ENCODE measurements around the gene OTUB2. TPM values are rescaled to one million over a fixed set of nuclear protein-coding genes. Genes with fewer than 3 reads are reported as not detected.

Gene OTUB2
- total and polyA plus RNA-seq, 2 of the 8 experiments (the other 6 are each of a cell fraction or from before 2014, with no cell fraction given) = 2.2 to 4.2 TPM

DNA sequence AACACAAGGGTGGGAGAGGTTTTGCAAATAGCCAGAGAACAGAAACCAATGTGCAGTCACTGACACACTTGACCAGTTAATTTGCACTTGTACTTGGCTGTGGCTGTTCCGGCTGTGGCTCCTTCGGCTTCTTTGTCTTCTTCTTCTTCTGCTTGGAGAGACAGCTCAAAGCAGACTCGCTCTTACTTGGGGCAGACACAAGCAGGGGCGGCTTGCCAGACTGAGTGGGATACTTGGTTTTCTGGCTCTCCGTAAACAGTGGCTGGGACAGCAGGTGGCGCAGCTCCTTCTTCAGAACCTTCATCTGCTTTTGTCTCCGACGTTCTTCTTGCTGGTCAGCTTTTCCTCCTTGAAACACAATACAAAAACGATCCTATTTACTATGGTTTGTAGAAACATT is 25.0 kb downstream of the OTUB2 start:
- H3K14ac ChIP-seq (ENCODE audit: insufficient read length) = no peak overlapping the region
- H3K4me1 ChIP-seq (replicated peaks in 1 of 4; ENCODE audit: control insufficient read depth in 3 of 4, insufficient read depth in 4 of 4, low read length in 3 of 4) = no peaks in the 10 kb centered on the region; a peak in 1 of 7 replicates
- H2BK120ac ChIP-seq (replicated peaks; ENCODE audit: low read depth, low read length) = no peak overlapping the region
- DNase-seq (ENCODE audit: low read depth in 1 of 2, low spot score in 2 of 2) (no peak), FAIRE-seq (no peak)
- no peak overlapping the region for H3K4me2 ChIP-seq (ENCODE audit: insufficient read depth in 1 of 2, low read depth in 2 of 2, low read length in 2 of 2)
- no peak overlapping the region for H3K18ac ChIP-seq (ENCODE audit: extremely low read depth, low read length)
- no peaks in the 10 kb centered on the region for H3K79me2 ChIP-seq (ENCODE audit: control insufficient read depth in 1 of 2, insufficient read depth in 2 of 2, low read length in 2 of 2)
- H4K20me1 ChIP-seq (replicated peaks in 1 of 2; ENCODE audit: control insufficient read depth in 1 of 2, insufficient read depth in 2 of 2, low read length in 2 of 2) = peaks cover 2 to 7% of the 10 kb centered on the region in 2 experiments
- H3K36me3 ChIP-seq (ENCODE audit: control insufficient read depth in 2 of 4, insufficient read depth in 4 of 4, low read length in 3 of 4) = peaks cover 28 to 76% (median 51%) of the 10 kb centered on the region in 4 experiments
- 75% methylated on average over 9 of the region's 9 CpGs; no CpG with 5 or more reads in 1 of the 2 experiments for WGBS, 2 experiments (ENCODE audit: extremely low coverage in 1 of 2, insufficient coverage in 1 of 2, insufficient read length in 1 of 2, insufficient replicate concordance in 2 of 2, low coverage in 1 of 2, low lambda C conversion rate in 2 of 2, missing lambda C conversion rate in 1 of 2)
- H4K8ac ChIP-seq (ENCODE audit: extremely low read depth, insufficient read depth, low read length) = no peak overlapping the region
- TF ChIP-seq, protein P1, sequence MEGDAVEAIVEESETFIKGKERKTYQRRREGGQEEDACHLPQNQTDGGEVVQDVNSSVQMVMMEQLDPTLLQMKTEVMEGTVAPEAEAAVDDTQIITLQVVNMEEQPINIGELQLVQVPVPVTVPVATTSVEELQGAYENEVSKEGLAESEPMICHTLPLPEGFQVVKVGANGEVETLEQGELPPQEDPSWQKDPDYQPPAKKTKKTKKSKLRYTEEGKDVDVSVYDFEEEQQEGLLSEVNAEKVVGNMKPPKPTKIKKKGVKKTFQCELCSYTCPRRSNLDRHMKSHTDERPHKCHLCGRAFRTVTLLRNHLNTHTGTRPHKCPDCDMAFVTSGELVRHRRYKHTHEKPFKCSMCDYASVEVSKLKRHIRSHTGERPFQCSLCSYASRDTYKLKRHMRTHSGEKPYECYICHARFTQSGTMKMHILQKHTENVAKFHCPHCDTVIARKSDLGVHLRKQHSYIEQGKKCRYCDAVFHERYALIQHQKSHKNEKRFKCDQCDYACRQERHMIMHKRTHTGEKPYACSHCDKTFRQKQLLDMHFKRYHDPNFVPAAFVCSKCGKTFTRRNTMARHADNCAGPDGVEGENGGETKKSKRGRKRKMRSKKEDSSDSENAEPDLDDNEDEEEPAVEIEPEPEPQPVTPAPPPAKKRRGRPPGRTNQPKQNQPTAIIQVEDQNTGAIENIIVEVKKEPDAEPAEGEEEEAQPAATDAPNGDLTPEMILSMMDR (IDR thresholded peaks at IDR 0.05; ENCODE audit: control extremely low read depth in 1 of 3, insufficient read depth in 1 of 3, low read depth in 1 of 3, low read length in 3 of 3) = peak; percentile 38 to 52 (median 47)
- TF ChIP-seq FOSL1 (IDR thresholded peaks at IDR 0.05; ENCODE audit: insufficient read depth, low read depth, low read length) = no peak
- TF ChIP-seq RAD21 (IDR thresholded peaks at IDR 0.05 in 1 of 2, conservative IDR thresholded peaks at IDR 0.05 in 1 of 2; ENCODE audit: low read depth in 2 of 2, low read length in 2 of 2) = peak; percentile 41 to 44; a peak in 3 of 4 replicates
- TF ChIP-seq NRF1 (IDR thresholded peaks at IDR 0.05; ENCODE audit: low read depth, low read length) = no peak
- no peak for TF ChIP-seq KDM4A (IDR thresholded peaks at IDR 0.05; ENCODE audit: low read depth, low read length, severe bottlenecking)
- H2AK5ac ChIP-seq (ENCODE audit: low read depth, low read length) = no peak overlapping the region
- no peak overlapping the region for H3K4me3 ChIP-seq (ENCODE audit: extremely low read depth in 1 of 4, insufficient read depth in 2 of 4, low read depth in 3 of 4, low read length in 4 of 4)
- no peak overlapping the region for H3K4ac ChIP-seq (replicated peaks; ENCODE audit: insufficient read length, low read depth, low read length)
- H3K23ac ChIP-seq (ENCODE audit: insufficient read length) = no peak overlapping the region
- no peak overlapping the region for H2BK12ac ChIP-seq (ENCODE audit: low read depth, low read length)
- no peak overlapping the region for H2BK20ac ChIP-seq (ENCODE audit: low read length)
- H4K91ac ChIP-seq (replicated peaks; ENCODE audit: insufficient read length, low read length) = no peak overlapping the region
- no peaks in the 10 kb centered on the region for H3K9me3 ChIP-seq (ENCODE audit: insufficient read depth in 2 of 2, low read depth in 1 of 2, low read length in 1 of 2)
- no peaks in the 10 kb centered on the region; the same call in 1 of the 2 replicates for H3K79me1 ChIP-seq (ENCODE audit: low read depth, low read length)
- H2AFZ ChIP-seq (ENCODE audit: low read length) = no peak overlapping the region
- no peak overlapping the region for H3K9ac ChIP-seq (replicated peaks in 1 of 4; ENCODE audit: extremely low read depth in 1 of 4, low read depth in 3 of 4, low read length in 3 of 4)
- no peak overlapping the region for H2BK15ac ChIP-seq (ENCODE audit: low read length)
- no peak overlapping the region for H2BK5ac ChIP-seq (ENCODE audit: low read depth, low read length)
- ChIA-PET CTCF (ENCODE audit: partially characterized antibody) (interaction anchor here (0.7 to 17.4 kb wide), 19 partner anchors 10 to 255 kb away, joined by 3 to 148 read pairs (median 5); partner anchors contain the start of genes DDX24, IFI27L1 and IFI27L2), POLR2A (ENCODE audit: partially characterized antibody) (interaction anchor here (1.5 kb wide), 1 partner anchor 15 kb away, joined by 6 read pairs; no protein-coding TSS in a partner anchor)
- no peak overlapping the region for H3K56ac ChIP-seq (replicated peaks; ENCODE audit: insufficient read length, low read depth, low read length)
- no peak overlapping the region for H3K27ac ChIP-seq (ENCODE audit: low read depth, low read length)
- no peaks in the 10 kb centered on the region for H3K27me3 ChIP-seq (replicated peaks in 1 of 4; ENCODE audit: control insufficient read depth in 3 of 4, extremely low read depth in 1 of 4, insufficient read depth in 3 of 4, low read length in 3 of 4)
- no peaks in the 10 kb centered on the region for H3K23me2 ChIP-seq (ENCODE audit: low read depth, low read length)
- no peak overlapping the region for H4K5ac ChIP-seq (ENCODE audit: insufficient read length, low read depth, low read length)

Measured in H1 (cell line).